IMR-90 (cell line): Measurements from ENCODE around the gene LYPD5. TPM values are rescaled to one million over a fixed set of nuclear protein-coding genes. Genes with fewer than 3 reads are reported as not detected.
A peak's percentile ranks its signal among the peaks of the same experiment; 100 is the strongest.

Experiments
- ATAC-seq: fragments of 200-7000 bp; cut with Tn5 transposase; 2 replicates; pipeline ENCODE4 v1.9.1; 2020; ENCODE audit warnings: low read depth, mild to moderate bottlenecking, moderate library complexity
- BruUV-seq: library from RNA; stranded (reverse); fragments of 400-500 nt; replicated peaks from 2 replicates; lab custom pipeline; 2021; lab: Mats Ljungman, UMichigan
- CTCF ChIA-PET: fragments of 300-600 bp; formaldehyde crosslinking; extraction: SDS; loops from one replicate; lab custom pipeline; 2021; ENCODE audit warnings: antibody characterized with exemption; lab: Yijun Ruan, JAX
- POLR2A ChIA-PET: fragments of 300-600 bp; sonication (Branson Sonifier 250); formaldehyde crosslinking; loops from one replicate; lab custom pipeline; 2022; ENCODE audit warnings: antibody characterized with exemption; ENCODE audit not compliant: unreplicated experiment; lab: Charles Lee
- DNase-seq: peaks from one replicate; pipeline ENCODE4 v3.0.0; 2013
- H2AFZ ChIP-seq: replicated peaks from 2 replicates; pipeline ENCODE3; 2013; ENCODE audit warnings: low read length, mild to moderate bottlenecking; ENCODE audit not compliant: poor library complexity
- H2AK5ac ChIP-seq: 2 replicates; pipeline ENCODE4 v1.6.1; 2013; ENCODE audit warnings: low read depth, low read length, inconsistent platforms
- H2AK9ac ChIP-seq: replicated peaks from 2 replicates; pipeline ENCODE3; 2013; ENCODE audit warnings: mild to moderate bottlenecking, low read depth, low read length, moderate library complexity; ENCODE audit not compliant: poor library complexity
- H2BK120ac ChIP-seq: 2 replicates; pipeline ENCODE4 v1.6.1; 2013; ENCODE audit warnings: low read depth, low read length, inconsistent platforms
- H2BK15ac ChIP-seq: 3 replicates; pipeline ENCODE4 v1.6.1; 2013; ENCODE audit warnings: low read depth, low read length, inconsistent platforms
- H2BK20ac ChIP-seq: 2 replicates; pipeline ENCODE4 v1.6.1; 2013; ENCODE audit warnings: low read depth, mild to moderate bottlenecking, inconsistent platforms, low read length, moderate library complexity
- H2BK5ac ChIP-seq: 2 replicates; pipeline ENCODE4 v1.6.1; 2013; ENCODE audit warnings: mild to moderate bottlenecking, low read depth, low read length, inconsistent platforms; ENCODE audit not compliant: poor library complexity, severe bottlenecking
- H3K14ac ChIP-seq: replicated peaks from 2 replicates; pipeline ENCODE4 v1.6.1; 2013; ENCODE audit warnings: low read depth, low read length, inconsistent platforms
- H3K18ac ChIP-seq: 2 replicates; pipeline ENCODE4 v1.6.1; 2013; ENCODE audit warnings: low read depth, low read length, control low read depth
- H3K23ac ChIP-seq: 2 replicates; pipeline ENCODE4 v1.6.1; 2013; ENCODE audit warnings: low read depth, low read length, inconsistent platforms
- H3K27ac ChIP-seq: 2 replicates; pipeline ENCODE4 v1.5.1; 2013; ENCODE audit warnings: mild to moderate bottlenecking, control low read depth, low read length; ENCODE audit not compliant: insufficient read depth
- H3K27me3 ChIP-seq: 2 replicates; pipeline ENCODE4 v1.6.1; 2013; ENCODE audit warnings: low read length; ENCODE audit not compliant: control insufficient read depth, insufficient read depth
- H3K36me3 ChIP-seq: 2 replicates; pipeline ENCODE4 v1.6.1; 2013; ENCODE audit warnings: low read length, mixed read lengths; ENCODE audit not compliant: control insufficient read depth, insufficient read depth
- H3K4ac ChIP-seq: 2 replicates; pipeline ENCODE4 v1.6.1; 2013; ENCODE audit warnings: low read depth, low read length, inconsistent platforms
- H3K4me1 ChIP-seq: 2 replicates; pipeline ENCODE4 v1.6.1; 2013; ENCODE audit warnings: low read length, mixed read lengths; ENCODE audit not compliant: control insufficient read depth, insufficient read depth
- H3K4me2 ChIP-seq: 2 replicates; pipeline ENCODE4 v1.6.1; 2013; ENCODE audit warnings: low read depth, mild to moderate bottlenecking, control low read depth, low read length, moderate library complexity
- H3K4me3 ChIP-seq: 2 replicates; pipeline ENCODE4 v1.5.1; 2013; ENCODE audit warnings: low read depth, mild to moderate bottlenecking, control low read depth, low read length, moderate library complexity; ENCODE audit not compliant: insufficient read depth
- H3K56ac ChIP-seq: 2 replicates; pipeline ENCODE4 v1.6.1; 2013; ENCODE audit warnings: low read length, inconsistent platforms; ENCODE audit not compliant: insufficient read depth; ENCODE audit errors: extremely low read depth
- H3K79me1 ChIP-seq, 2 experiments: 2 replicates each; pipeline ENCODE4 v1.6.1; 2013; ENCODE audit warnings: low read length in 2 of 2, inconsistent platforms in 1 of 2, low read depth in 1 of 2
- H3K9ac ChIP-seq: 2 replicates; pipeline ENCODE4 v1.6.1; 2013; ENCODE audit warnings: low read depth, low read length, control low read depth
- H3K9me1 ChIP-seq: 2 replicates; pipeline ENCODE4 v1.6.1; 2013; ENCODE audit warnings: low read length, inconsistent platforms; ENCODE audit not compliant: insufficient read depth
- H3K9me3 ChIP-seq: 2 replicates; pipeline ENCODE4 v1.6.1; 2013; ENCODE audit warnings: low read length; ENCODE audit not compliant: control insufficient read depth, insufficient read depth
- H4K20me1 ChIP-seq: 2 replicates; pipeline ENCODE4 v1.6.1; 2013; ENCODE audit warnings: low read length, inconsistent platforms; ENCODE audit not compliant: insufficient read depth
- H4K5ac ChIP-seq: 2 replicates; pipeline ENCODE4 v1.6.1; 2013; ENCODE audit warnings: mild to moderate bottlenecking, low read depth, low read length, control low read depth
- H4K8ac ChIP-seq, 2 experiments: 2 replicates each; pipeline ENCODE4 v1.6.1; 2013; ENCODE audit warnings: low read depth in 2 of 2, low read length in 2 of 2, control low read depth in 1 of 2, inconsistent platforms in 1 of 2
- H4K91ac ChIP-seq: 2 replicates; pipeline ENCODE4 v1.6.1; 2013; ENCODE audit warnings: low read depth, low read length, inconsistent platforms; ENCODE audit not compliant: insufficient read depth
- BHLHE40 ChIP-seq: fragments of 150-350 bp; IDR thresholded peaks from 2 replicates; pipeline ENCODE4 v1.6.1; 2016; ENCODE audit warnings: mild to moderate bottlenecking, low read depth, low read length
- CEBPB ChIP-seq: IDR thresholded peaks from 2 replicates; pipeline ENCODE4 v1.6.1; 2012; ENCODE audit warnings: low read depth, low read length, improper control_type of control experiment
- CHD1 ChIP-seq: IDR thresholded peaks from 2 replicates; pipeline ENCODE4 v1.6.1; 2012; ENCODE audit warnings: low read depth, low read length, improper control_type of control experiment
- FOS ChIP-seq: fragments of 150-350 bp; IDR thresholded peaks from 2 replicates; pipeline ENCODE4 v1.6.1; 2016; ENCODE audit warnings: low read depth, low read length
- MAFK ChIP-seq: IDR thresholded peaks from 2 replicates; pipeline ENCODE4 v1.6.1; 2012; ENCODE audit warnings: low read depth, low read length, improper control_type of control experiment
- MAZ ChIP-seq: IDR thresholded peaks from 2 replicates; pipeline ENCODE4 v1.6.1; 2012; ENCODE audit warnings: low read depth, mild to moderate bottlenecking, low read length, improper control_type of control experiment, moderate library complexity, borderline replicate concordance
- MXI1 ChIP-seq: IDR thresholded peaks from 2 replicates; pipeline ENCODE4 v1.6.1; 2012; ENCODE audit warnings: low read depth, mild to moderate bottlenecking, low read length, moderate library complexity, borderline replicate concordance
- NFE2L2 ChIP-seq: fragments of 150-350 bp; IDR thresholded peaks from 2 replicates; pipeline ENCODE4 v1.6.1; 2016; ENCODE audit warnings: low read depth, mild to moderate bottlenecking, low read length
- POLR2A ChIP-seq: IDR thresholded peaks from 2 replicates; pipeline ENCODE4 v1.6.1; 2012; ENCODE audit warnings: mild to moderate bottlenecking, low read depth, low read length
- RAD21 ChIP-seq: IDR thresholded peaks from 2 replicates; pipeline ENCODE4 v1.6.1; 2012; ENCODE audit warnings: low read length, improper control_type of control experiment
- RCOR1 ChIP-seq: IDR thresholded peaks from 2 replicates; pipeline ENCODE4 v1.6.1; 2012; ENCODE audit warnings: mild to moderate bottlenecking, low read length, improper control_type of control experiment; ENCODE audit not compliant: insufficient replicate concordance
- RFX5 ChIP-seq: IDR thresholded peaks from 2 replicates; pipeline ENCODE4 v1.8.0; 2012; ENCODE audit warnings: low read depth, mild to moderate bottlenecking, low read length, moderate library complexity
- SMC3 ChIP-seq: fragments of 150-350 bp; IDR thresholded peaks from 2 replicates; pipeline ENCODE4 v1.6.1; 2016; ENCODE audit warnings: low read depth, mild to moderate bottlenecking, antibody characterized with exemption, low read length, moderate library complexity
- WGBS, 2 experiments: methylation state at CpG; one replicate each; pipeline versions ENCODE4 v1.1.5 to v1.1.7; 2013; ENCODE audit warnings: missing lambda C conversion rate in 2 of 2; ENCODE audit not compliant: insufficient read length in 1 of 2; ENCODE audit errors: extremely low coverage in 2 of 2; 5-methylcytosine and 5-hydroxymethylcytosine counted together
- dilution Hi-C: fragments of 300-500 bp; cut with HindIII; formaldehyde crosslinking; loops from one replicate; pipeline ENCODE4 v1.14.3; 2018; ENCODE audit warnings: low sequenced_read_pairs; ENCODE audit not compliant: unreplicated experiment
- in situ Hi-C: fragments of 300-500 bp; cut with MboI; formaldehyde crosslinking; loops from 3 replicates; pipeline ENCODE4 v1.14.3; 2019; ENCODE audit warnings: low sequenced_read_pairs, inconsistent platforms, mixed read lengths
- intact Hi-C: fragments of 100-400 bp; cut with micrococcal nuclease; formaldehyde crosslinking; loops from 2 replicates; pipeline ENCODE4 v1.10.0; 2022
- polyA plus RNA-seq, 3 experiments: library from polyadenylated mRNA; depleted of rRNA; stranded (reverse); fragments of >200 nt; gene quantifications; 2 replicates each; pipeline ENCODE4 v1.2.3, GENCODE V29; 2012; ENCODE audit warnings: low replicate concordance in 1 of 3
- total RNA-seq: library from RNA; depleted of rRNA; stranded (reverse); fragments of >200 nt; gene quantifications from 2 replicates; pipeline ENCODE4 v1.2.3, GENCODE V29; 2012
- TF ChIP-seq, protein P1 (sequence below): conservative IDR thresholded peaks from 2 replicates; pipeline ENCODE4 v1.5.1; 2012; ENCODE audit warnings: mild to moderate bottlenecking, low read depth, low read length, improper control_type of control experiment
- TF ChIP-seq, protein P2 (sequence below): fragments of 150-350 bp; IDR thresholded peaks from 2 replicates; pipeline ENCODE4 v1.6.1; 2016; ENCODE audit warnings: low read depth, mild to moderate bottlenecking, low read length, moderate library complexity, borderline replicate concordance
- TF ChIP-seq, protein P3 (sequence below): fragments of 150-350 bp; IDR thresholded peaks from 2 replicates; pipeline ENCODE4 v1.6.1; 2017; ENCODE audit warnings: mild to moderate bottlenecking, antibody characterized with exemption, low read length, low read depth

Gene LYPD5
- total and polyA plus RNA-seq, 2 of the 4 experiments (the other 2 are of a cell fraction) = 0.31 to 0.36 TPM

DNA sequence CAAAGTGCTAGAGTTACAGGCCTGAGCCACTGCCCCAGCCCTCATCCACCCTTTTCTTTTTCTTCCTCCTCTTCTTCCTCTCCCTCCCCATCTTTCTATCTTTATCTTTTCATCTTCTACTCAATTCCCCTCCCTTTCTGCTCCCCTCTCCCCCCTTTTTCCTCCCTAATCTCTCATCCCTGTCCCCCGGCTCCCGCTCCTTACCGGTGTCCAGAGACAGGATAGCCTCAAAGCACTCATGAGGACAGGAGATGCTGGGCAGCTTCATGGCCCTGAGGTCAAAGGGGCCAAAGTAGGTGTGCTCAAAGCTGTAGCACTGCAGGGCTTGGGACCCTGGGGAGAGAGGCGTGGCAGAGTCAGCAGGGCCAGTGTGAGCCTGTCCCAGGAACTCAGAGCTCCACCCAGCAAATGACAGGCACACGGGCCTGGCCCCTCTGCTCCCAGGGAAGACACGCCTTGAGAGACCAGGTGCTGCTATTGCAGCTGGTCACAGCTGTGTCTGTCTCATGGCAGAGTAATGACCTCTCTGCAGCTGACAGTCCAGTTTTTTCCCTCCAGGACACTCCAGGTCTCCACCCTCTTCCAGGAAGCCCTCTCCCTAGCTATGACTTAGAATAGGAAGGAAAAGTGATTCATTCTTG lies 2.6 kb downstream of the LYPD5 start:
- DNase-seq (no peak), ATAC-seq (no peak)
- no peak overlapping the region for H3K56ac ChIP-seq
- H3K27me3 ChIP-seq = peaks cover 46% of the 10 kb centered on the region
- CTCF ChIA-PET = interaction anchor here (1.9 kb wide), 1 partner anchor 10 kb away, joined by 5 read pairs; no protein-coding TSS in a partner anchor
- H3K4ac ChIP-seq = no peak overlapping the region
- peak overlapping the region; percentile 8 for H2AFZ ChIP-seq
- no peak overlapping the region for H2AK9ac ChIP-seq
- no peak overlapping the region for H3K14ac ChIP-seq
- BruUV-seq = no TSS peak
- no peak overlapping the region for H2BK120ac ChIP-seq
- H2BK20ac ChIP-seq = no peak overlapping the region
- WGBS, 2 experiments = 53% methylated on average over 3 of the region's 6 CpGs; no CpG with 5 or more reads in 1 of the 2 experiments
- no peak overlapping the region for H3K27ac ChIP-seq
- H3K9ac ChIP-seq = no peak overlapping the region
- no peak overlapping the region for H4K91ac ChIP-seq
- no peaks in the 10 kb centered on the region for H3K9me1 ChIP-seq
- dilution Hi-C loops (no loop called here), intact Hi-C loops (loop anchor here (10.0 kb wide), 1 partner anchor 355 kb away; no protein-coding TSS in a partner anchor), in situ Hi-C loops (no loop called here)
- no peak overlapping the region for H4K5ac ChIP-seq
- no peak for TF ChIP-seq RAD21
- no peak for TF ChIP-seq MXI1
- TF ChIP-seq SMC3 = no peak
- TF ChIP-seq CEBPB = no peak
- TF ChIP-seq, protein P1, sequence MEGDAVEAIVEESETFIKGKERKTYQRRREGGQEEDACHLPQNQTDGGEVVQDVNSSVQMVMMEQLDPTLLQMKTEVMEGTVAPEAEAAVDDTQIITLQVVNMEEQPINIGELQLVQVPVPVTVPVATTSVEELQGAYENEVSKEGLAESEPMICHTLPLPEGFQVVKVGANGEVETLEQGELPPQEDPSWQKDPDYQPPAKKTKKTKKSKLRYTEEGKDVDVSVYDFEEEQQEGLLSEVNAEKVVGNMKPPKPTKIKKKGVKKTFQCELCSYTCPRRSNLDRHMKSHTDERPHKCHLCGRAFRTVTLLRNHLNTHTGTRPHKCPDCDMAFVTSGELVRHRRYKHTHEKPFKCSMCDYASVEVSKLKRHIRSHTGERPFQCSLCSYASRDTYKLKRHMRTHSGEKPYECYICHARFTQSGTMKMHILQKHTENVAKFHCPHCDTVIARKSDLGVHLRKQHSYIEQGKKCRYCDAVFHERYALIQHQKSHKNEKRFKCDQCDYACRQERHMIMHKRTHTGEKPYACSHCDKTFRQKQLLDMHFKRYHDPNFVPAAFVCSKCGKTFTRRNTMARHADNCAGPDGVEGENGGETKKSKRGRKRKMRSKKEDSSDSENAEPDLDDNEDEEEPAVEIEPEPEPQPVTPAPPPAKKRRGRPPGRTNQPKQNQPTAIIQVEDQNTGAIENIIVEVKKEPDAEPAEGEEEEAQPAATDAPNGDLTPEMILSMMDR = no peak
- TF ChIP-seq, protein P2, sequence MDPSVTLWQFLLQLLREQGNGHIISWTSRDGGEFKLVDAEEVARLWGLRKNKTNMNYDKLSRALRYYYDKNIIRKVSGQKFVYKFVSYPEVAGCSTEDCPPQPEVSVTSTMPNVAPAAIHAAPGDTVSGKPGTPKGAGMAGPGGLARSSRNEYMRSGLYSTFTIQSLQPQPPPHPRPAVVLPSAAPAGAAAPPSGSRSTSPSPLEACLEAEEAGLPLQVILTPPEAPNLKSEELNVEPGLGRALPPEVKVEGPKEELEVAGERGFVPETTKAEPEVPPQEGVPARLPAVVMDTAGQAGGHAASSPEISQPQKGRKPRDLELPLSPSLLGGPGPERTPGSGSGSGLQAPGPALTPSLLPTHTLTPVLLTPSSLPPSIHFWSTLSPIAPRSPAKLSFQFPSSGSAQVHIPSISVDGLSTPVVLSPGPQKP = no peak
- no peak for TF ChIP-seq MAZ
- TF ChIP-seq FOS = no peak
- TF ChIP-seq RCOR1 = no peak
- no peak for TF ChIP-seq RFX5
- TF ChIP-seq CHD1 = no peak
- no peak for TF ChIP-seq MAFK
- TF ChIP-seq POLR2A = no peak
- no peak for TF ChIP-seq BHLHE40
- TF ChIP-seq NFE2L2 = no peak
- TF ChIP-seq, protein P3, sequence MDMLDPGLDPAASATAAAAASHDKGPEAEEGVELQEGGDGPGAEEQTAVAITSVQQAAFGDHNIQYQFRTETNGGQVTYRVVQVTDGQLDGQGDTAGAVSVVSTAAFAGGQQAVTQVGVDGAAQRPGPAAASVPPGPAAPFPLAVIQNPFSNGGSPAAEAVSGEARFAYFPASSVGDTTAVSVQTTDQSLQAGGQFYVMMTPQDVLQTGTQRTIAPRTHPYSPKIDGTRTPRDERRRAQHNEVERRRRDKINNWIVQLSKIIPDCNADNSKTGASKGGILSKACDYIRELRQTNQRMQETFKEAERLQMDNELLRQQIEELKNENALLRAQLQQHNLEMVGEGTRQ = no peak
- H3K4me1 ChIP-seq = peaks cover 3% of the 10 kb centered on the region; the same call in 1 of the 2 replicates
- H3K4me3 ChIP-seq = no peak overlapping the region
- H4K20me1 ChIP-seq = no peaks in the 10 kb centered on the region
- no peak overlapping the region for H3K18ac ChIP-seq
- H2BK15ac ChIP-seq = no peak overlapping the region
- no peaks in the 10 kb centered on the region for H3K79me1 ChIP-seq
- H3K36me3 ChIP-seq = no peaks in the 10 kb centered on the region
- no peak overlapping the region for H2BK5ac ChIP-seq
- H3K23ac ChIP-seq = no peak overlapping the region
- no peak overlapping the region for H2AK5ac ChIP-seq
- H4K8ac ChIP-seq = no peak overlapping the region
- H3K4me2 ChIP-seq = no peak overlapping the region
- POLR2A ChIA-PET = no interaction called here
- H3K9me3 ChIP-seq = peaks cover 9% of the 10 kb centered on the region
